ENCODE results near the gene ARFGEF2. TPM values are rescaled to one million over a fixed set of nuclear protein-coding genes. Genes with fewer than 3 reads are reported as not detected.
"Not testable (repeated sequence)": the region's sequence is repeated elsewhere in the genome, so short reads cannot be mapped to it uniquely, and the experiment has no call there.

ARFGEF2 gene
- total RNA-seq, 1 donor from 2014 or later = 28.0 TPM

DNA sequence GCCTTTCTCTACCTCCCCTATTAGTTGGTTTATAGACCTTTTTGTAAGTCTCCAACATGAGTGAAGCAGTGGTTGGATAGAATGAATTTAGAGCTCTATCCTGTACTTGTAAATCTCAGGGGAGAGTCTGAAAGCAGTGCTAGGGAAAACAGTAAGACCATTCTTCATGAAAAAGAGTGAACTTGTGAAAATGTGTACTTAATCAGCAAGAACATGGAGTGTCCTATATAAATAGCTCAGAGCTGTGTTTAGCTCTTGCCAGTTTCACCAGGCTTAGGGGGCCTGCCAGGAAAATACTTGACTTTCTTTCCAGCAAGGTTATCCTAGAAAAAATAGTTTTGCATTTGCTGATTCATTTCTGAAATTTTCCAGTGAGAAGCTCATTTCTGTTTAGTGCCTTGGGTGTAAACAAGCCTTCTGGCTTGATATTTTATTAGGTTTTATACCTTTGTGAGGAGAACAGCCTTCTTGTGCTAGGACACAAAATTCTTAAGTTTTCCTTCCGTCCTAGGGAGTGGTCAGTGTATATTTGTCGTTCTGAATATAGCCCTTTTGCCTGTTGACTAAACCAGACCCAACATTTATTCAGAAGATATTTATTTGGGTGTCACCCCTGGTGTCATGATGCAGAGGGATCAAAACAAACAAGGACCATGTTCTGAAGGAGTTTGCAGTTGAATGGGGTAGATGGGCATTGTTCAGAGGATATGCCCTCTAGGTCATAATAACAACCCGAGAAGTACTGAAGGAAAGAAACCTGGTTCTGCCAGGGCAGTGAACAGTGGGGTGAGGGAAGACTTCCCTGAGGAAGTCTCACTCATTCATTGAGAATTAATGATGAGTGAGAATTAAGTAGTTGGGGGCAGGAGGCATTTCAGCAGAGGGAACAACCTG, 7.6 kb downstream of the ARFGEF2 start:
- no peaks in the 10 kb centered on the region for H3K9me3 Mint-ChIP-seq

DNA sequence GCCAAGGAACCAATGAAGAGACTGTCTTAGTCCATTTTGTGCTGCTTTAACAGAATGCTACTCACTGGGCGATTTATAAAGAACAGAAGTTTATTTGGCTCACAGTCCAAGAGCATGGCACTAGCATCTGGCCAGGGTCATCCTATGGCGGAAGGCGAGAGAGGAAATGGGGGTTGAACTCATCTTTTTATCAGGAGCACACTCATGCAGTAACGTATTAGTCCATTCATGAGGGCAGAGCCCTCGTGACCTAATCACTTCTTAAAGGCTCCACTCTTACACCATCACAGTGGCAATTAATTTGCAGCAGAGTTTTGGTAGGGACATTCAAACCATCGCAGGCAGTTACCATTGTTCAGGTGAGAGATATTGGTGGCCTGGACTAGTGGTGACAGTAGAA, 8.5 kb downstream of the ARFGEF2 start:
- H3K4me3 Mint-ChIP-seq = no peak overlapping the region
- H3K36me3 Mint-ChIP-seq (ENCODE audit: low read depth) = peaks cover 2% of the 10 kb centered on the region
- no peaks in the 10 kb centered on the region for H3K9me3 Mint-ChIP-seq
- peaks cover 13% of the 10 kb centered on the region for H3K4me1 Mint-ChIP-seq
- no peak overlapping the region for H3K27ac Mint-ChIP-seq
- no peaks in the 10 kb centered on the region for H3K27me3 Mint-ChIP-seq
- intact Hi-C loops (cut with micrococcal nuclease) = no loop called here
- no peak for DNase-seq

More for the DNA sequence above, 7.6 kb downstream of the ARFGEF2 start:
- Mint-ChIP-seq H3K4me3 (no peak overlapping the region), H3K4me1 (peaks cover 10% of the 10 kb centered on the region), H3K27ac (no peak overlapping the region), H3K27me3 (no peaks in the 10 kb centered on the region), H3K36me3 (ENCODE audit: low read depth) (peaks cover 2% of the 10 kb centered on the region)
- no peak for DNase-seq
- intact Hi-C loops (cut with micrococcal nuclease) = no loop called here

DNA sequence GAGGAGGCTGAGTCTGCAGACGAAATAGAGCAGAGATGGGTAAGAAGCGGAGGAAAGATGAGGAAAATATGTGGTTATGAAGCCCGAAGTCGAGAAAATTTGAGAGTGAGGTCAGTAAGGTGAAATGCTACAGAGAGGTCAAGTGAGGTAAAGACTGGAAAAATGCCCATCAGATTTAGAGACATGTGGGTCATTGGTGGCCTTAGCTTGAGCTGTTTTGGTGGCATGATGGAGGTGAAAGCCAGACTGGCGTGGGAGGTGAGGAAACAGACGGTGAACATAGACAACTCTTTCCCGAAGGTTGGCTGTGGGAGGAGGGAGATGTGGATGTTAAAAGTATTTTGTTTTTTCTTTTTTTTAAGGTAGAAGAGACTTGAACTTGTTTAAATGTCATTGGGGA, 9.4 kb downstream of the ARFGEF2 start:
- DNase-seq = no peak
- Mint-ChIP-seq H3K4me1 (peaks cover 13% of the 10 kb centered on the region), H3K27ac (no peak overlapping the region), H3K9me3 (no peaks in the 10 kb centered on the region), H3K4me3 (no peak overlapping the region), H3K36me3 (ENCODE audit: low read depth) (peaks cover 2% of the 10 kb centered on the region), H3K27me3 (no peaks in the 10 kb centered on the region)
- intact Hi-C loops (cut with micrococcal nuclease) = no loop called here

DNA sequence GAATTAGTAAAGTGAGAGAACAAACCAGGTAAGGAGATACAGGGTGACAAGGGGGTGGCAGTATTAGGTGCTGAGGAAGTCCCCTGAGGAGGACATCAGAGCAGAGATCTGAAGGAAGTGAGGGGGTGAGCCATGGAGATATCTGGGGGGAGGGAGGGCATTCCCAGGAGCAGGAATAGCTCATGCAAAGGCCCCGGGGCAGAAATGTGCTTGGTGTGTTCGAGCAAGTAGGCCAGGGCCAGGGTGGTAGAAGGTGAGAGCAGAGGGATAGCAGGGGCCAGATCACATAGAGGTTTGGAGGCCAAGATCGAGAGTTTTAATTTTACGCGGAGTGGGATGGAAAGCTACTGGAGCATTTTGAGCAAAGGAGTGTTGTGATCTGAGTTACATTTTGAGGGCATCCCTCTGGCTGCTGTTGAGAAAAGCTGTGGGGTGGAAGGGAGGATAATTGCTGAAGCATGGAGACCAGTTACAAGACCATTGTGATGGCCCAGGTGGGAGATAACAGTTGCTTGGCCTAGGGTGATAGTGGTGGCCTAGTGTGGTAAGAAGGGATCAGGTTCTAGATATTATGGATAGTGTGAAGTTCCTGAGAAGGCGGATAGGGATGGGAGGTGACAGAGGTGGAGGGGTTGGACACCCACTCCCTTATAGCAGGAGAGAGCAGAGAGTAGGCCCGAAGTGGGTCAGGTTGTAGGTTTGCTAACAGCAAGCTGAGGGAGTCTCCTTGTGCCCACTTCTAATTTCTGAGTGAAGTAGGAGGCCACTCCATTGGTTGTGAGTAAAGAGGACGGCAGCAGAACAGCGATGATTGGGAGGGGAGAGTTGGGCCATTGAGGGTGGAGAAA, 10.2 kb downstream of the ARFGEF2 start:
- Mint-ChIP-seq H3K4me3 (no peak overlapping the region), H3K9me3 (no peaks in the 10 kb centered on the region), H3K4me1 (peaks cover 10% of the 10 kb centered on the region), H3K27me3 (no peaks in the 10 kb centered on the region), H3K36me3 (ENCODE audit: low read depth) (peaks cover 1% of the 10 kb centered on the region), H3K27ac (no peak overlapping the region)
- no peak for DNase-seq
- intact Hi-C loops (cut with micrococcal nuclease) = no loop called here

DNA sequence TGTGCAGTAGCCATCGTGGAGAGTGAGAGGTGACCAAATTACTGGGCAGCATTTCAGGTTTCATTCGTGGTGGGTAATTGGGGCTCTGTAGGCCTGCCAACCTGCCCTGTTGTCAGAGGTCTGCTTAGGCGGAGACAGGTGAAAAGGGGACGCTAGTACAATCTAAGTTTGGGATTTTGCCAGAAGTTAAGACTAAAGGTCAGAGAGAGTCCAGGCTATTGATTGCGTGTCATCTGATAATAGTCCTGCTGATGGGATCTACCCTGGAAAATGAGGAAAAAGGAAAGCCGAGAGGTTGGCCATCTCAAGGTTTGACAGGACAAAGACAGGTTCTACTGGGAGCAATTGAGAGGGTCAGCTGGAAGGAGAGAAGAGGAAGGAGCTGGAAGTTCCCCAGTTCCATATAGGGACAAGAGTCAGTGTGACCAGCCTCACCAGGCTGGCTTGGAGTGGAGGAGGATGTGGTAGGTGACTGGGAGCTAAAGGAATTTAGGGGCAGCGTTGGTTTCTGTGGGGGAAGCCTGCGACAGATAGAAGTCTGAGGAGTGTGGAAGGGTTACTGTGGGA, 10.9 kb downstream of the ARFGEF2 start:
- Mint-ChIP-seq H3K27ac (no peak overlapping the region), H3K27me3 (no peaks in the 10 kb centered on the region), H3K9me3 (no peaks in the 10 kb centered on the region), H3K4me3 (no peak overlapping the region), H3K36me3 (ENCODE audit: low read depth) (no peaks in the 10 kb centered on the region), H3K4me1 (peaks cover 8% of the 10 kb centered on the region)
- DNase-seq = no peak
- intact Hi-C loops (cut with micrococcal nuclease) = no loop called here

DNA sequence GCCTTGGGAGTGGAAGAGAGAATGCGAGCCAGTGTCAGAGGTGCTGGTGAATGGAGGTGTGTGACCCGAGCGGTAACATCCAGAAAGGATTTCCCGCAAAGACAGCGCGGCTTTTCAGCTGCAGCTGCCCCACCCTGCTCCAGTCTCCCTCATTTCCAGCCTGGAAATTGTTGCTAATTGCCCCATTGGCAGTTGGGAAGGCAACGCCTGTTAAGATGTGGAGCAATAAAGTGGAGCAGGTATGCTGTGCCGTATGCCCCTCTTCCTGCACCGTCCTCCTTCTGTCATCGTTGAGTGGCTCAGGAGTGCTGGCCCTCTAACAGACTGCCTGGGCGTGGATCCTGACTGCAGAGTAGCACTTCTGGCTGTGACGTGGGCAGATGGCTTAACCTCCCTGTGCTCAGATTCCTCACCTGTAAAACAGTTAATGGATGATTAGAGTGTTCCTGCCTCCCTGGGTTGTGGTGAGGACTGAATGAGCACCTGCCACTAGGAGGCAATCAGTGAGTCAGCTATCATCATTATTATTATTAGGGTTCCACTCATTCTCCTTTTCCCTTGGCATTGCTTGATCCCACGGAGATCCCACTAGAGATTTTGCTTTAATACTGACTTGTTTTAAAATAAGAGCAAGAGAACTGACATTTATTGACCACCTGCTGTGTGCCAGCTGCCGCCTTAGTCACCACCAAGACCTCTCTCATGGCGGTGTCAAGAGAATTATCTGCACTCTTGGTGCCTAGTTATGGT, 11.7 kb downstream of the ARFGEF2 start:
- Mint-ChIP-seq H3K27ac (no peak overlapping the region), H3K27me3 (no peaks in the 10 kb centered on the region), H3K4me1 (peaks cover 8% of the 10 kb centered on the region), H3K36me3 (ENCODE audit: low read depth) (no peaks in the 10 kb centered on the region), H3K9me3 (no peaks in the 10 kb centered on the region), H3K4me3 (no peak overlapping the region)
- DNase-seq = no peak
- intact Hi-C loops (cut with micrococcal nuclease) = no loop called here

DNA sequence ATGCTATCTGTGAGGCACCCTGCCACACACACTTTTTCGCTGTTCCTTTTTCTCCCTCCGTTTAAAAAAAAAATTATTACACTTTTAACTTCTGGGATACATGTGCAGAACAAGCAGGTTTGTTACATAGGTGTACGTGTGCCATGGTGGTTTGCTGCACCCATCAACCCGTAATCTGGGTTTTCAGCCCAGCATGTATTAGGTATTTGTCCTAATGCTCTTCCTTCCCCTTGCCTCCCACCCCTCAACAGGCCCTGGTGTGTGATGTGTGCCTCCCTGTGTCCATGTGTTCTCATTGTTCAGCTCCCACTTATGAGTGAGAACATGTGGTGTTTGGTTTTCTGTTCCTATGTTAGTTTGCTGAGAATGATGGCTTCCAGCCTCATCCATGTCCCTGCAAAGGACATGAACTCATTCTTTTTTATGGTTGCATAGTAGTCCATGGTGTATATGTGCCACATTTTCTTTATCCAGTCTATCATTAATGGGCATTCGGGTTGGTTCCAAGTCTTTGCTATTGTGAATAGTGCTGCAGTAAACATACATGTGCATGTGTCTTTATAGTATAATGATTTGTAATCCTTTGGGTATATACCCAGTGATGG, 12.9 kb downstream of the ARFGEF2 start:
- H3K4me3 Mint-ChIP-seq; DNase-seq; H3K36me3 Mint-ChIP-seq (ENCODE audit: low read depth); H3K27ac Mint-ChIP-seq; H3K9me3 Mint-ChIP-seq; H3K4me1 Mint-ChIP-seq; intact Hi-C loops (cut with micrococcal nuclease); H3K27me3 Mint-ChIP-seq: not testable (repeated sequence)

DNA sequence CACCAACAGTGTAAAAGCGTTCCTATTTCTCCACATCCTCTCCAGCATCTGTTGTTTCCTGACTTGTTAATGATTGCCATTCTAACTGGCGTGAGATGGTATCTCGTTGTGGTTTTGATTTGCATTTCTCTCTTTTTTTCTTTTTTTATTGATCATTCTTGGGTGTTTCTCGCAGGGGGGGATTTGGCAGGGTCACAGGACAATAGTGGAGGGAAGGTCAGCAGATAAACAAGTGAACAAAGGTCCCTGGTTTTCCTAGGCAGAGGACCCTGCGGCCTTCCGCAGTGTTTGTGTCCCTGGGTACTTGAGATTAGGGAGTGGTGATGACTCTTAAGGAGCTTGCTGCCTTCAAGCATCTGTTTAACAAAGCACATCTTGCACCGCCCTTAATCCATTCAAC, 13.5 kb downstream of the ARFGEF2 start:
- intact Hi-C loops (cut with micrococcal nuclease); H3K9me3 Mint-ChIP-seq: not testable (repeated sequence)

DNA sequence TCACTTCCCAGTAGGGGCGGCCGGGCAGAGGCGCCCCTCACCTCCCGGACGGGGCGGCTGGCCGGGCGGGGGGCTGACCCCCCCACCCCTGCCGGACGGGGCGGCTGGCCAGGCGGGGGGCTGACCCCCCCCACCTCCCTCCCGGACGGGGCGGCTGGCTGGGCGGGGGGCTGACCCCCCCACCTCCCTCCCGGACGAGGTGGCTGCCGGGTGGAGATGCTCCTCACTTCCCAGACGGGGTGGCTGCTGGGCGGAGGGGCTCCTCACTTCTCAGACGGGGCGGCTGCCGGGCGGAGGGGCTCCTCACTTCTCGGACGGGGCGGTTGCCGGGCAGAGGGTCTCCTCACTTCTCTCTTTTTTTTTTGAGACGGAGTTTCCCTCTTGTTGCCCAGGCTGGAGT, 14.7 kb downstream of the ARFGEF2 start:
- H3K4me1 Mint-ChIP-seq = peaks cover 13% of the 10 kb centered on the region
- H3K36me3 Mint-ChIP-seq (ENCODE audit: low read depth); intact Hi-C loops (cut with micrococcal nuclease): not testable (repeated sequence)

More for the DNA sequence above, 13.5 kb downstream of the ARFGEF2 start:
- H3K4me1 Mint-ChIP-seq = peaks cover 13% of the 10 kb centered on the region
- H3K36me3 Mint-ChIP-seq (ENCODE audit: low read depth); H3K27ac Mint-ChIP-seq; H3K4me3 Mint-ChIP-seq; DNase-seq; H3K27me3 Mint-ChIP-seq: not testable (repeated sequence)

DNA sequence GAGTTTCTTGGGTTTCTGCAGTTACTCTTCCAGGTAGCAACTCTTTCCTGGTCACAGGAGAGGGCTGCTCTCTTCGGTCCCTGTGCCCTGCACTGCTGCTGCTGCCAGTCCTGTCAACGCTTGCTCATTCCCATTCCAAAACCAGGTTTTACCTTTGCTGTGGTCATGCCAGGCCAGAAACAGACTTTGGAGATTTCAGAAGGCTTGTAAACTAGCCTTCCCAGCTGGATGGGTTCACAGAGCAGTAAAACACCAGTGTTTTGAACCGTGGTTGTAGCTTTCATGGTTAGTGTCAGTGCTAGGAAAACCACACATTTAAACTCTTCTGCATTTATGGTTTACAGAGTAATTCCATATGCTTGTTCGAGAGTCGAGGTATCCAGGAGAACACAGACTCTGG, 16.2 kb downstream of the ARFGEF2 start:
- intact Hi-C loops (cut with micrococcal nuclease) = no loop called here
- DNase-seq = no peak
- Mint-ChIP-seq H3K36me3 (ENCODE audit: low read depth) (peaks cover 1% of the 10 kb centered on the region), H3K27ac (no peak overlapping the region), H3K27me3 (no peaks in the 10 kb centered on the region), H3K9me3 (no peaks in the 10 kb centered on the region), H3K4me1 (peaks cover 13% of the 10 kb centered on the region), H3K4me3 (no peak overlapping the region)

More for the DNA sequence above, 14.7 kb downstream of the ARFGEF2 start:
- H3K27me3 Mint-ChIP-seq, H3K9me3 Mint-ChIP-seq, H3K27ac Mint-ChIP-seq, H3K4me3 Mint-ChIP-seq, DNase-seq: not testable (repeated sequence)

DNA sequence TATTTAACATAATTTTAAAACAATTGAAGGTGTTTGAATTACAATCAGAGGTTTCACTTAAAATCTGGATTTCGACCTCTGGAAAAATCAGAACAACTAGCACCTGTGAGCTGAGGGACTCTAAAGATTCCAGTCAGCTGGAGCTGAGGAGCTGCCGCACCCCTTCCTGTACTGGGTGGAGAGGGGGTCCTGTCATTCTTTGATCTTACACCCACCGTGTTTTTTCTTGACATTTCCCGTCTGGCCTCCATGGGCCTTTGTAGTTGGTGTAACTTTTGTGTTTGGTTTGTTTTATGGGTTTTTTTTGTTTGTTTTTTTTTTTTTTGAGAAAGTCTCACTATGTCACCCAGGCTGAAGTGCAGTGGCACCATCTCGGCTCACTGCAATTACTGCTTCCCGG, 17.2 kb downstream of the ARFGEF2 start:
- peaks cover 11% of the 10 kb centered on the region for H3K4me1 Mint-ChIP-seq
- no peaks in the 10 kb centered on the region for H3K9me3 Mint-ChIP-seq
- no peak overlapping the region for H3K27ac Mint-ChIP-seq
- H3K27me3 Mint-ChIP-seq = no peaks in the 10 kb centered on the region
- intact Hi-C loops (cut with micrococcal nuclease) = no loop called here
- H3K36me3 Mint-ChIP-seq (ENCODE audit: low read depth) = peaks cover 3% of the 10 kb centered on the region
- H3K4me3 Mint-ChIP-seq = no peak overlapping the region
- no peak for DNase-seq

DNA sequence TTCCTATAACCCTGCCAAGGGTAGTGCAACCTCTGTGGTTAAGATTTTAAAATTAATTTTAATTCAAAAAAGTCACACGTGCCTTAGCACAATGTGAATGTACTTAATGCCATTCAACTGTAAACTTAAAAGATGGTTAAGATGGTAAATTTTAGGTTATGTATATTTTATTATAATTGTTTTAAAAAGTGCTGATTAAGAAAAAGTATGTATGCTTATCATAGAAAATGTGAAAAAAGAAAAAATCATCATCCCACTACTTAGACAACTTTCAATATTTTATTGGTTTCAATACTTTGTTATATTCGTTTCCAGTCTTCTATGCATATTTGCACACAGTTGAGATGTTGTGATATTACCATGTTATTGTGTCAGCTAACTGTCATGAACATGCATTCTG, 18.7 kb downstream of the ARFGEF2 start:
- H3K4me3 Mint-ChIP-seq = no peak overlapping the region
- no peaks in the 10 kb centered on the region for H3K27me3 Mint-ChIP-seq
- intact Hi-C loops (cut with micrococcal nuclease) = no loop called here
- no peaks in the 10 kb centered on the region for H3K9me3 Mint-ChIP-seq
- peaks cover 9% of the 10 kb centered on the region for H3K36me3 Mint-ChIP-seq (ENCODE audit: low read depth)
- H3K4me1 Mint-ChIP-seq = peaks cover 5% of the 10 kb centered on the region
- no peak for DNase-seq
- no peak overlapping the region for H3K27ac Mint-ChIP-seq

DNA sequence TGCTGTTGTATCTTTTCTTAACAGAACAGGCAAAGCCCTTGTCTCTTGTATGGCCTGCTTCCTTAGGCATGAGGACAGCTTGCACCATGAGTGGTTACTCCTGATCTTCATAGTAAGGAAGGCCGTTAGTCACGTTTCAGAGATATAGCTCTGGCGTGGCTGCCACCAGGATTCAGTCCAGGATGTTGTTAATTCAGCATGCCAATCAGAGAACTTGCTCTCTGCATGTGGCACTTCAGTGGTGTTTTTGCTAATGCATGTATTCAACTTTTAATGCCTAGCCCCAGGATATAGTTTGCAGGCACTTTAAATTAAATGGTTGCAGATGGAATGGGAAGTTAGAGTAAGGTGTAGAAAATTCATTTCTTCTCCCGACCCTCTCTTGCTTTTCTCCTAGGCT, 20.0 kb downstream of the ARFGEF2 start:
- intact Hi-C loops (cut with micrococcal nuclease) = no loop called here
- H3K36me3 Mint-ChIP-seq (ENCODE audit: low read depth) = peaks cover 12% of the 10 kb centered on the region
- H3K9me3 Mint-ChIP-seq = no peaks in the 10 kb centered on the region
- DNase-seq = no peak
- H3K27me3 Mint-ChIP-seq = no peaks in the 10 kb centered on the region
- no peak overlapping the region for H3K27ac Mint-ChIP-seq
- no peak overlapping the region for H3K4me3 Mint-ChIP-seq
- peaks cover 7% of the 10 kb centered on the region for H3K4me1 Mint-ChIP-seq

Data from activated CD4-positive, alpha-beta T cell treated with anti-CD3 and anti-CD28 coated beads, Interleukin-2, amount 10 ng/mL, durations not matched to agents 24 days and 14 days (primary cell).